Dermis microvascular lymphatic vessel endothelial cell (primary cell): Measurements from ENCODE around the gene ASB6. TPM values are rescaled to one million over a fixed set of nuclear protein-coding genes. Genes with fewer than 3 reads are reported as not detected.
"Not testable (repeated sequence)": the region's sequence is repeated elsewhere in the genome, so short reads cannot be mapped to it uniquely, and the experiment has no call there.

Source experiments
- DNase-seq, 2 donors: peaks; one replicate each; pipeline versions ENCODE4 v3.0.0 to v3.0.0-alpha.2; 2010; ENCODE audit warnings: low read depth in 2 of 2
- total RNA-seq: library from RNA; depleted of rRNA; stranded (reverse); fragments of >200 nt; gene quantifications from 2 replicates; pipeline ENCODE4 v1.2.1, GENCODE V29; 2014

ASB6 gene
- total RNA-seq, 1 donor from 2014 or later: 9.2 TPM

DNA sequence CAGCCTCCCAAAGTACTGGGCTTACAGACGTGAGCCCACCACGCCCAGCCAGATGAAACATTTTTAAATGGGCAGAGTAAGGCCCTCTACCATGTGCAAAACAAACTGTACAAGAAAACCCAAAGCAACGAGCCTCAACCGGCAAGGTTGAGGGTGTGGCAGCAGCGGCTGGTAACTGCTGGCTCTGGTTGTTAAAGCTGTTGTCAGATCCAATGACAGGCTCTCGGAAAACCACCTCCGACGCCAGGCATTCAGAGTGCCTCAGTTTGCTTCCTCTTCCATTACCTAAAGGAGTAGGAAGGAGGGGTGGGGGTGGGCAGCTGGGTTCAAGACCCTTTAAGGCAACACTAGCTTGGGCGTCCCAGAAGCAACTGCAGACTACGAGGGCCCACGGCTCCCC lies 2.4 kb upstream of the ASB6 start:
- no peak for DNase-seq

DNA sequence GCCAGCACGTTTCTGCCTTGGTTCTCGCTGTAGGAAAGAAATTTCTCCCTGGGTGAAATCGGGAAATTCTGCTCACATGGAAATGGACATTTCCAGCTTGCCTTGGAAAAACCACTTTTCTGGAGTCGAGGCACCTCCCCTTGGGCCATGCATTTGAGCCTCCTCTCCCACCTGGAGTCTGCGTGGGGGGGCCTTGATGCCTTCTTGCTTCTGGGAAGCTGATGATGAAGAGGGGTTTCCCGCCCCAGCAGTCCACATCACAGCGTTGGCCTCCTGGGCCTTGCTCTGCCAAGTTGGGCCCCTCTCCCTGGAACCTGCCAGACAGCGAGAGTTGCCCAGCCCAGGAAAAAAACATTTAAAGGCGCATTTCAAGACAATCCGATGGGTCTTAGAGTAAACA lies 1.8 kb upstream of the ASB6 start:
- no peak for DNase-seq

DNA sequence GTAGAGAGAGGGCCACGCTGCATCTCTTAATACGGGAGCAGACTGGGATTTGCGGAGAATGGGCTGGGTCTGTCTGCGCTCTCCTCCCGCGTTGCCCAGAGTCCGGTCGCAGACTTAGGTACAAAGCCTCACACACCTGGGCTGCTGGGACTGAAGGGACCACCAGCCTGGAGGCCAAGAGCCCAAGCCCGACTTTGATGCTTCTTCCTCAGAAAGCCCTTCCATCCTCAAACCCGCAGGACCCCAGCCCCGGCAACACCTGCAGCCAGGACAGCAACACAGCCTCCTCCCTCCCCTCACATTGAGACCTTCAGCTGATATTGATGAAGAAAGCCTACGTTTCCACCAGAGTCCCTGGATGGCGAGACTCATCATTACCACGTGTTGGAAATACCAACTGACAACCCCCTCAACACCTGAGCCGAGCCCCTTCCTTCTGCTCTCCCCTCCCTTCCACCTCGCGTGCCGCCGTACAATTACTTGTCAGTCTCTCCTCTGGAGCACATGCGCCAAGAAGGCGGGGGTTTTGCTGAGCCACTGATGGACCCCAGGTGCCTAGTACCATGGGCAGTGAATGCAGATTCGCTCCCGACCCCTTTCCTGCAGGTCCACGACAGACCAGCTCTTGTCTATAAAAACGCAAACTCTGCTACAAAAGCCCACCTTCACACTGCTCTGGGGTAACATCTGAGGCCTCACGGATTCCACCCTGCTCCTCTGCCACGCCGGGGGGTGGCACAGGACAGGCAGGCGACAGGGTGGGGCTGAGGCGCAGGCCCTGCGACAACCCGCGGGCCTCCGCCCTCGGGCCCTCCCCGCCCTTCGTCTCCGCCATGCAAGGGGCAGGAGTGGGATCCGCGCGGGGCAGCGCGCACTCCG lies 841 bp downstream of the ASB6 start:
- DNase-seq: no peak

DNA sequence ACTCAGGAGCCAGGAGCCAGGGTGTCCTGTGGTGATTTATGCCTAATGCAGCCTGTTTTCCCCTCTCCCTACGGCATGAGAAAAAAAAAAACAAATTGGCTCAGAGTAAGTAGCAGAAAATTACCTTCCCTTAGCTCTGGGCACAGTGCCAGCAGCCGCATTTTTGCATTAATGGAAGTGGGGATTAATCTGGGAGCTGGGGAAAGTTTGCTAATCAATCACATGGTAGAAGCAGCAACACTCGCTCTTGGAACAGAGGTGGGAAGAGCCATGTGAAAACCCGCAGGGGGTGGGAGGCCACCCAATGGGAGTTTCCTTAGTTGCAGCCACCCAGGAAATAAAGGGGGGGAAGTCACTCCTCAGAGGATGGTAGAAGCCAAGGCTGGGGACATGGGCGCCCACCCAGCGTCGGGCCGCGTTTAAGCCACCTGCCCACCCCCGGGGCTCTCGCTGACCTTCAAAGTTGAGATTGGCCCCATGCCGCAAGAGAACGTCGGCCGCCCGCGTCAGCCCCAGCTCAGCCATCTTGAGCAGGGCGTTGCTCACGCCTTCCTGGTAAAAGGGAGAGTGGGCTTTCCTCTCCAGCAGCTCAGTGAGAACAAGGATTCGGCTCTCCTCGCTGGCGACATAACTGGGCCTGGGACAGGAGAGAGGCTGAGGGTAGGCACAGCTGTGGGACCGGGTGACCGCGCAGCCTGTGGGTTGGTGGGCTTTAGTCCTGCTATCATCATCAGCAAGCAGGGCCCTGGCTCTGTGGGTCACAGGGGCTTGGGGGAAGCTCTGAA lies 1.7 kb downstream of the ASB6 start:
- peak; percentile 26 to 40 for DNase-seq

DNA sequence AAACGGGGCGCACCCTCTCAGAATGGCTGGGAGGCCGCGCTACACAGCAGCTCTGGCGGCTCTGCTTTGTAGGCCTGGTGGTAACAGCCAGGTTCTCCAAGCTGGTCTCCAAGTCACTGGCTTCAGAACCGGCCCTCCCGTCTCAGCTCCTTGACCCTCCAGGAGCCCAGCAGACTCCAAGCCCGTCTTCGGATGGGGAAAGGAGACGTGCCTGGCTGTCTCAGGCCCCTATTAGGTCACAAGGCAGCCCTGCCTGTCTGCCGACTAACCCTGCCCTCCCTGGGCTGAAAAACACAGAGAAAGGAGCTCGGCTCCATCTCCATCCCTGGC lies 2.2 kb downstream of the ASB6 start:
- no peak for DNase-seq

DNA sequence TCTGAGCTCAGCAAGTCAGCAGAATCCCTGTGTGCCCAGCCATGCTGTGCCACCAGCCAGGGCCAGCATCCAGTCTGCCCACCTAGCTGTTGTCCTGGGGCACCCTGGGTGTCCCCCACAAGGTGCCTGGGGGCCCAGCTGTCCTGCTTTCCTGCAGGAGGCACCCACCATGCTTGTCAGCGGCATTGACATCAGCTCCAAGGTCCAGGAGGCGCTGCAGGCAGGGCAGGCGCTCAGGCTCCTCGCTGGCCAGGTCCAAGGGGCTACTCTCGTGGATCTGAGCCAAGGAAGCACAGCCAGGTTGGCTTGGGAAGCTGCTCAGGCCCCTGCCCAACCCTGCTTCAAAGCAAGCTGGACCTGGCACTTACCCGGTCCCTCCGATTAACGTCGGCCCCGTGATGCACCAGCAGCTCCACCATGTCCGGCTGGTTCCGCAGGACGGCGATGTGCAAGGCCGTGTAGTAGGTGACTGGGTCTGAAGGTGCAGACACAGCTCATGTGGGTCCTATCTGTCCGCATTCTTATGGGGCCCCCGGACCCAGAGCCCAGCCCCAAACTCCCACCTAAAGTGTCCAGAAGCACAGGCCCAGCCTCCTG lies 2.8 kb downstream of the ASB6 start:
- DNase-seq: no peak

DNA sequence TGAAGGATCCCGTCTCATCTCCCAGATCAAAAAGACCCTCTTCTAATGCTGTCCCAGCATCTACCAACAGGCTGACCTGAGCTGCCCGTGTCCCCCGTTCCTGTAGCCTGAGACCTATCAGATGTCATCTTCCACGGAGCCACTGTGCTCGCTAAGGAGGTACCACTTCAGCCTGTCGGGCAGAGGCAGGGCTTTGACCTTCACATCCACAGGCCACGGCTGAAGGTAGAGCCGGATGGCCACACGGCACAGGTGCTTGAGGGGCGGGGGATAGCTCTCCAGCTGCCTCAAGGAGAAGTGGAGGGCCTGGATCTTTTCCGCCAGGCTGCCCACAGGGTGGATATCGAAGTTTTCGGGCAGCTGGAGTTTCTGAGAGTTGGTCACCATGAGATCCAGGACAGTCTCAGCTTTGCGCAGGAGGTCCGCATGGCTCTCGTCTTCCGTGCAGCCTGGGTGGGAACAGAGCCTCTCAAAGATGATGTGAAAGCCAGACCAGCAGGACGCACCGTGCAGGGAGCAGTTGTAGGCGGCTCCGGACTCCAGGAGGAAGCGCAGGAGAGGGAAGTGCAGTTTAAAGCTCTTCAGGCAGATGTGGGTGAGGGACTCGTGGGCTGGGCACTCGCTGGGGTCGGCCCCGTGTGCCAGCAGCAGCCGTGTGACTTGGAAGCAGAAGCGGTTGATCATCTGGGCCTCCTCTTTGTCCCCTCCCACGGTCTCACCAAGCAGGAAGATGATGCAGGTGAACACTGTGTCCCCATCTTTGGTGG lies 4.1 kb downstream of the ASB6 start:
- no peak for DNase-seq

DNA sequence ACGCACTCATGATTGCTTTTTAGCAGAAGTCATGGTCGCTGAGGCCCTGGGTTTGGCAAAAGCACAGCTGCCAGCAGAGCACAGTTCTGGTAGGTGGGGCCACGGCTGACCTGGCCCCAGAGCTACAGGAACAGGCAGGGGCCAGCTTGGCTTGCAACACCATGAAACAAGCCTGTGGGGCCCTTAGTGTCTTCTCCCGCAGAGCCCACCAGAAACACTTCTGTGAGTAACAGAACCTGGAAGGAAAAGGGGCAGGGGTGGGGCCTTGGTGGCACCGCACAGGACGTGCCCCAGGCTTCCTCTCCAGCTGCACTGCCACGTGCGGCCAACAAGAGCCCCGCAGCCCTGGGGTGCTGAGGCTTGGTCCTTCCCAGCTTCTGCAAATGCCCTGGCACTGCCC lies 4.8 kb downstream of the ASB6 start:
- no peak for DNase-seq

DNA sequence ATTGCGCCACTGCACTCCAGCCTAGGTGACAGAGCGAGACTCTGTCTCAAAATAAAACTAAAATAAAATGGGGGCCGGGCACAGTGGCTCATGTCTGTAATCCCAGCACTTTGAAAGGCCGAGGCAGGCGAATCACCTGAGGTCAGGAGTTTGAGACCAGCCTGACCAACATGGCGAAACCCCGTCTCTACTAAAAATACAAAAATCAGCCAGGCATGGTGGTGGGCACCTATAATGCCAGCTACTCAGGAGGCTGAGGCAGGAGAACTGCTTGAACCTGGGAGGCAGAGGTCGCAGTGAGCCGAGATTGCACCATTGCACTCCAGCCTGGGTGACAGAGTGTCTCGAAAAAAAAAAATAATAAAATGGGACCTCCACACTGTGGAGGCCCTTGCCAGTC lies 5.6 kb downstream of the ASB6 start:
- not testable (repeated sequence) for DNase-seq

DNA sequence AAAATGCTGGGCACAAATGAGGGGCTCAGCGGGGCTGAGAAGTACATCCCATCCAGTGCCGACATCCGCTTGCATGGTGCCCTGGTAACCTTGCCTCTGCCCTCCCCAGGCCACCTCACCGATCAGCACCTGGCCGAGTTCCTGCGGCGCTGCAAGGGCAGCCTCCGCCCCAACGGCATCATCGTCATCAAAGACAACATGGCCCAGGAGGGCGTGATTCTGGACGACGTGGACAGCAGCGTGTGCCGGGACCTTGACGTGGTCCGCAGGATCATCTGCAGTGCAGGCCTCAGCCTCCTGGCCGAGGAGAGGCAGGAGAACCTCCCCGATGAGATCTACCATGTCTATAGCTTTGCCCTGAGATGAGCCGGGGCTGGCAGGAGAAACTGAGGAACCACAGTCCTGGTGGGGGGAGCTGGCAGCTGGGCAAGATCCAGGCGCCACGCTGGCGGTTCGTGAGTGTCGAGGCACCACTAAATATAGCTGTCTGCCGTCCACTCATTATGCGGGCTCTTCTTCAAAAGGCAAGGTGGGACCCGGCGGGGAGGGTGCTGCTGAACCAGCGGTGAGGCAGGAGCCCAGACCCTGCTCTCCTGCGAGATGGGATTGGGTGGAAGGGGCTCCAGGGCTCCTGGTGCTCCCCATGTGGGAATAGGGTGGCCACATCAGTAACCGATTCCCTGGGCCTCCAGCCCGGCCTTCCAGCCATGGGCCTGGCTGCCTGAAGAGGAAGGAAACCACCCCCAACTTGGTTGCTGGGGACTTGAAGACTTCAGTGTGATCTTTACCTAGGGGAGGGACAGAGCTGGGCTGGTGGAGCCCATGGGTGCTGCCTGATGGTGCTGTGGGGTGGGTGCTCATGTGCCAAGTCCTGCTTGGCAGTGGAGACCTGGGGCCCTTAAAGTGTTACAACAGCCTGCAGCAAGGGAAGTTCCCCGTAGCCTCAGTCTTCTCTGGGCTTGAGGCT lies 6.6 kb downstream of the ASB6 start:
- no peak for DNase-seq

DNA sequence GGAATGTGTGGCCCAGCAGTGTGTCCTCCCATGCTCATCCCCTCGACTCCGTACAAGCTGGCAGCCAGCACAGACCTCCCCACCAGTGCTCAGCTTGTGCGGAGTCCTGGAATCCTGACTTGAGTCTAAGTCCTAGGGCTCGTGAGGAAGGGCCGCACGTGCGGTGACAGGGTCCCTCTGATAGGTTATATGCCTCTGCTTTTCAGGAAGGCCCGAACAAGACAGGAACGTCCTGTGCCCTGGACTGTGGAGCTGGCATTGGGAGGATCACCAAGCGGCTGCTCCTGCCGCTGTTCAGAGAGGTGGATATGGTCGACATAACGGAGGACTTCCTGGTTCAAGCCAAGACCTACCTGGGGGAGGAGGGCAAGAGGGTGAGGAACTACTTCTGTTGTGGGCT lies 8.1 kb downstream of the ASB6 start:
- no peak for DNase-seq

DNA sequence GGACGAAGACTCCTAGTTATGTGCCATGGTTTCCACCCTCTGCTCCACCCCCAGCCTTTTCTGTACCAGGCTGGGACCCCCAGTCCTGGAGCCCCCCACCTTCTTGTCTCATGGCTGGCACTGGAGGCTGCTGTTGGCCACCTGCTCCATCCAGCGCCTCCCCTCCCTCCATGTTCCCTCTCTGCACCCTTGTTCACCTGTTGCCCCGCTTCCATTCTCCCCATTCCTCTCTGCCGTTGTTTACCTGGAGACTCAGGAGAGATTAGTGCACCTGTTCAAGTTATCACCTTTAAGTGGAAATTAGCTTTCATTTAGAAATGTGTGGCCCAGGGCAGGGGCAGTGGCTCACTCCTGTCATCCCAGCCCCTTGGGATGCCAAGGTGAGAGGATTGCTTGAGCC lies 8.7 kb downstream of the ASB6 start:
- DNase-seq: no peak

DNA sequence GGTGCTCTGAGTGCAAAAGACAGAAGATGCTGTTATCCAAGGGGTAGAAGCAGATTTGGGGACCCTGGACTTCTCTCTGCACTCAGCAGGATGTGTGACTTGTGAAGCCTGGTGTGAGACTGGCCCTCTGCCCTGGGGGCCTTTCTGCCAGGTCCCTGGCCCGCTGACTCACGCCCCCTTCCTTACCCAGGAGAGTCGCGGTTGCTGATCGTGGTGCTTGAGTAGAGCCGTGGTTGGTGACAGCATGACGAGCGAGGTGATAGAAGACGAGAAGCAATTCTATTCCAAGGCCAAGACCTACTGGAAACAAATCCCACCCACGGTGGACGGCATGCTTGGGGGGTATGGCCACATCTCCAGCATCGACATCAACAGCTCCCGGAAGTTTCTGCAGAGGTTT lies 9.5 kb downstream of the ASB6 start:
- DNase-seq: no peak

DNA sequence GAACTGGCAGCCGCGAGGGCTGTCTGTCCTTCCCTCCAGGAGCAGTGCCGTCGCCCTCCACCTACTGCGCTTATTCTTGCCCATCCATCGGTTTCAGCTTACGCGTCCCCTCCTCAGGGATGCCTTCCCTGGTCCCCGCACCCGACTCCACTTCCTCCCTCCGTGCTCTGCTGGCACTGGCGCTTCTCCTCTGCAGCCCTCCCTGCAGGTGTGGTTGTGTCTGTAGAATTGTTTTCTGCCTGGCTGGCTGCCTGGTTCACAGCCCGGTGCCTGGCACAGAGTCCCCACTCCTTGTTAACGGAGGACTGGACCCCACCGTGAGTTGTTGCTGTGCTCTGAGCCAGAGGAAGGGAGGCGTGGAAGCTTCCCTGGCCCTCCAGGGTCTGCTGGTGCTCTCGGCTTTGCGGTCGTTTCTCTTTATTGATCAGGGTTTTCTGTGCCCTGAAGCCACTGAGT lies 10.2 kb downstream of the ASB6 start:
- DNase-seq: no peak

DNA sequence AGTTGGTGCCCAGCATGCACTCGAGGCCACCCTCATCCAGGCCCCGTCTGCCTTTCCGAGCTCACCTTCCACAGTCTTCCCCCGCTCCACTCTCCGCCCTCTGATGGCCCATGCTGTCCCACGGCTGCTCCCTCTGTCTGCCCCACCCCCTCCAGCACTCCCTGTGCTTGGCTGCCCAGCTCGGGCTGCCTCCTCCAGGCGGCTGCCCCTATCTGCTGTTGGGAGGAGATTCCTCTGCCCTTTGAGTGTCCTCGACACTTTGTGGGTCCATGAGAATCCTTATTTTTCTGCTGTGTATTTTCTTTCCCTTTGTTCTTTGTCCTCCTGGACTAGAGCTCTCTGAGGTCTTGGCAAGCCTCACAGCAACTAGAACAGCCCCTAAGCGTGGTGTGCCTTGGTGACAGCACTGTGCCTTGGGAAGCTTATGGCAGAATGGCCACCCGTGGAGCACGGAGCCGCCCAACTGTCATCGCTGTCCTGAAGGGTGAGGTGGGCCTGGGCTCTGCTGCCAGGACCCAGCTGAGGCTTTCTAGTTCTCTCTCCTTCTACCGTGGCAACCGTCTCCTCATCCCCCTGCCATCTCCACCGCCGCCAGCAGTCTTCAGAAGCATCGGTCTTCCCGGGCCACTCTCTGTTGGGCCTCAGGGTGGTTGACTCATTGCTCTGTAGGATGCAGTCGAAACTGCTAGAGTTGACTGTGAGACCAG lies 10.8 kb downstream of the ASB6 start:
- DNase-seq: no peak

DNA sequence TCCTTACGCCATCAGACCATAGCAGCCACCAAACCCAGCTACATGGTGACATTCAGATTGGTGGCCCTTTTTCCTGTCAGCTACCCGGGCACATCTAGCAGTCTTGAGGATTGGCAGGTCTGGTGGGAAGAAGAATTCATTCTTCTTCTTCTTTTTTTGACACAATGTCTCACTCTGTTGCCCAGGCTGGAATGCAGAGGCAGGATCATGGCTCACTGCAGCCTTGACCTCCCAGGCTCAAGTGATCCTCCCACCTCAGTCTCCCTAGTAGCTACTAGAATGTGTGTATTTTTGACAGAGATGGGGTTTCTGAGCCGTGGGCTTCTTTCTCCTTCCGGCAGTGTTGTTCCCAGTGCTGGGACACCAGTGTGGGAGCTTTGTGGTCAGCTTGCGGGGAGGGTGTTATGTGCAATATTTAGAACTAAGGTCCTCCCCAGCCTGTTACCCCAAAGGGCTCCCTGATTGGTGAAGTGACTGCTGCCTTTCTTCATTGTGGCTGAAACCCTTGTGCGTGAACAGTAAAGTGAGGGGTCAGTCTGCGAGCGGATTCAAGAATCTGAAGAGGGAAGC lies 12.6 kb downstream of the ASB6 start:
- no peak for DNase-seq

DNA sequence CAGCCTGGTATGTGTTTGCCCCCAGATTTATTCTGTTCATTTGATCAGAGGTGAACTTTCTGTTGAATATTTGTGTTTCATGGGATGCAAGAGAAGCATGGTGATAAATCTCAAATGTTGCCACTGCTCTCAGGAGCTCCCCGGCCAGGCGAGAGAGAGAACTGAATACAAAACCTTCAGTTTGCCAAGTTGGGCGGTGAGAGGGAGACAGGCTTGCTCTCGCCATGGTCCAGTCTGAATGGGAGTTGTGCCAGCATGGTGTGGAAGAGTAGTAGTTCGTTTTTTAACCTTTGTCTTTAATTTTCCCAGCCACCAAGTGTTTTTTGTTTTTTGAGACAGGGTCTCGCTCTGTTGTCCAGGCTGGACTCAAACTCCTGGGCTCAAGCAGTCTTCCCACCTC lies 13.2 kb downstream of the ASB6 start:
- no peak for DNase-seq

DNA sequence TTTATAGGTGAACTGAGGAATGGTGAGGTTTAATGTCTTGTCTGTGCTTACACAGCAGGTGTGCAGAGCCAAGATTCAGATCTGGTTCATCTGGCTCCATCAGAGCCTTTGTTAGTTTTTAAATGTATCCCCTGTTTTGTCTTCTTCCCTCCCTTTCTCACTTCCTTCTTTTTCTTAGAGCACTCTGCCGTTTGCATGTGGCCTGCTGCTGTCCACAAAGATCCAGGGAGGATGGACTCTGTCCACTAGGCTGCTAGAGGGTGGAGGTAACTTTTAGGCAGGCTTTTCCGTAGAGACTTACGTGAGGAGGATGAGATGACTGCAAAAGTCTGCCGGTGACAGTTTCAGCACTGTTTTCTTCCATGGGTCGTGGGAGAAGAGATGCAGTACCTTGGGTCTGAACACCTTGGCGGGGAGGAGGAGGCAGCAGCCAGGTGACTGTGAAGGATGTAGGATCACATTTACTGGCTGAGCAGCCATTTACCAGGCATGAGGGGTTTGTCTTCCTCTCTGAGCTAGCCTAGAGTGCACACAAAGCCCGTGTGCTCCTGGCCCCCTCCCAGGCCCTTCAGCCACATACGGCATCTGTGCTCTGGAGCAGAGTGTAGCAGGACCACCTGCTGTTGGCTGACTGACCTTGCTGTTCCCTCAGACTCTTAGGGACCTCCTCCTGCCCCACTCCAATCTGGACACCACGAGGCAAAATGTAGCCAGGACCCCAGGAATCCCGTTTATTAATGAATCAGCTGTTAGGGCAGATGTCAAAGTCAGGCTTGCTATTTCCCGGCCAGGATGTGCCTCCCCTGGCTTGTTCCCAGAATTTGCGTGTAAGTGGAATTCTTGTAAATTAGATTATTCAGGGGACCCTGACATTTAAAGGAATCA lies 14.2 kb downstream of the ASB6 start:
- no peak for DNase-seq
